A673 (cell line): ENCODE data around the gene KIFC3. TPM values are rescaled to one million over a fixed set of nuclear protein-coding genes. Genes with fewer than 3 reads are reported as not detected.

ENCODE experiments used
- BruUV-seq: library from RNA; stranded (reverse); fragments of 400-500 nt; replicated peaks from 2 replicates; lab custom pipeline; 2021; lab: Mats Ljungman, UMichigan
- CTCF ChIA-PET: fragments of 300-600 bp; sonication (Branson Sonifier 250); formaldehyde crosslinking; loops from one replicate; lab custom pipeline; 2022; ENCODE audit warnings: antibody characterized with exemption; lab: Charles Lee
- POLR2A ChIA-PET: fragments of 300-600 bp; sonication (Branson Sonifier 250); formaldehyde crosslinking; loops from one replicate; lab custom pipeline; 2022; ENCODE audit warnings: antibody characterized with exemption; ENCODE audit not compliant: low non-redundant PET; lab: Charles Lee
- DNase-seq: peaks from one replicate; pipeline ENCODE4 v3.0.0-alpha.2; 2015; ENCODE audit warnings: low spot score
- H3K27ac ChIP-seq: fragments of 200-600 bp; sonication (generic); 2 replicates; pipeline ENCODE4 v1.5.1; 2016; ENCODE audit warnings: mixed run types, low read depth, mild to moderate bottlenecking, mixed read lengths, antibody characterized with exemption, low read length; ENCODE audit not compliant: poor library complexity, severe bottlenecking
- H3K27me3 ChIP-seq: fragments of 200-600 bp; sonication (generic); replicated peaks from 2 replicates; pipeline ENCODE4 v1.6.1; 2017; ENCODE audit warnings: mixed run types, low read depth, mild to moderate bottlenecking, mixed read lengths, antibody characterized with exemption, low read length; ENCODE audit not compliant: insufficient read depth, poor library complexity
- H3K36me3 ChIP-seq: fragments of 200-600 bp; sonication (generic); 2 replicates; pipeline ENCODE4 v1.6.1; 2016; ENCODE audit warnings: mixed run types, mild to moderate bottlenecking, mixed read lengths, antibody characterized with exemption, low read length; ENCODE audit not compliant: insufficient read depth, poor library complexity, severe bottlenecking
- H3K4me1 ChIP-seq: fragments of 200-600 bp; sonication (generic); 2 replicates; pipeline ENCODE4 v1.6.1; 2017; ENCODE audit warnings: mixed run types, mild to moderate bottlenecking, mixed read lengths, antibody characterized with exemption, low read length; ENCODE audit not compliant: insufficient read depth, poor library complexity, severe bottlenecking
- H3K4me3 ChIP-seq: fragments of 200-600 bp; sonication (generic); 2 replicates; pipeline ENCODE4 v1.5.1; 2016; ENCODE audit warnings: low read depth, mixed run types, mild to moderate bottlenecking, mixed read lengths, low read length; ENCODE audit not compliant: poor library complexity, severe bottlenecking
- H3K9me3 ChIP-seq: fragments of 200-600 bp; sonication (generic); 2 replicates; pipeline ENCODE4 v1.6.1; 2016; ENCODE audit warnings: mixed run types, low read depth, mild to moderate bottlenecking, mixed read lengths, antibody characterized with exemption, low read length; ENCODE audit not compliant: poor library complexity, severe bottlenecking
- CTCF ChIP-seq: fragments of 300-800, 200-600 bp; sonication (generic); conservative IDR thresholded peaks from 2 replicates; pipeline ENCODE4 v1.5.1; 2017; ENCODE audit warnings: low read depth, mild to moderate bottlenecking, antibody characterized with exemption, low read length, moderate library complexity, mixed read lengths
- EZH2 ChIP-seq: fragments of 200-600 bp; sonication (generic); IDR thresholded peaks from 2 replicates; pipeline ENCODE4 v1.6.1; 2017; ENCODE audit warnings: borderline replicate concordance, low read depth, mild to moderate bottlenecking, mixed read lengths, antibody characterized with exemption, low read length; ENCODE audit not compliant: poor library complexity, severe bottlenecking
- intact Hi-C: fragments of 100-400 bp; cut with micrococcal nuclease; formaldehyde crosslinking; loops from one replicate; pipeline ENCODE4 v1.10.0; 2022; ENCODE audit not compliant: unreplicated experiment
- total RNA-seq: library from RNA; stranded (reverse); gene quantifications from 2 replicates; pipeline ENCODE4 v1.2.3, GENCODE V29; 2021

The KIFC3 gene
- total RNA-seq, 1 experiment from 2014 or later = 198 TPM

- TF ChIP-seq EZH2 = no peak
- TF ChIP-seq CTCF = no peak
- no peak overlapping the region for H3K4me3 ChIP-seq
- H3K4me1 ChIP-seq = no peaks in the 10 kb centered on the region
- POLR2A ChIA-PET = no interaction called here
- no peaks in the 10 kb centered on the region for H3K27me3 ChIP-seq
- no peak overlapping the region for H3K27ac ChIP-seq
- CTCF ChIA-PET = no interaction called here
- peaks cover 73% of the 10 kb centered on the region for H3K36me3 ChIP-seq
- no peak for DNase-seq
- H3K9me3 ChIP-seq = no peaks in the 10 kb centered on the region
- BruUV-seq = no TSS peak
- intact Hi-C loops = no loop called here
Observed at GRCh38 chr16:57778658-57779057, 23.6 kb downstream of the KIFC3 start.

GRCh38 chr16:57775661-57776469 lies 26.4 kb downstream of the KIFC3 start:
- H3K9me3 ChIP-seq = no peaks in the 10 kb centered on the region
- H3K4me3 ChIP-seq = no peak overlapping the region
- H3K36me3 ChIP-seq = peaks cover 77% of the 10 kb centered on the region
- no peak for DNase-seq
- ChIA-PET POLR2A (no interaction called here), CTCF (interaction anchor here (1.2 kb wide), 1 partner anchor 20 kb away, joined by 3 read pairs; no protein-coding TSS in a partner anchor)
- H3K27ac ChIP-seq = peak overlapping the region; percentile 40
- intact Hi-C loops = no loop called here
- no peak for TF ChIP-seq CTCF
- TF ChIP-seq EZH2 = no peak
- H3K27me3 ChIP-seq = no peaks in the 10 kb centered on the region
- BruUV-seq = no TSS peak
- no peaks in the 10 kb centered on the region for H3K4me1 ChIP-seq

- TF ChIP-seq EZH2 = no peak
- no peak for TF ChIP-seq CTCF
- DNase-seq = no peak
- Histone ChIP-seq H3K4me3 (no peak overlapping the region), H3K36me3 (peaks cover 87% of the 10 kb centered on the region), H3K9me3 (no peaks in the 10 kb centered on the region), H3K27me3 (no peaks in the 10 kb centered on the region), H3K4me1 (no peaks in the 10 kb centered on the region), H3K27ac (peak overlapping the region; percentile 23)
- intact Hi-C loops = no loop called here
- CTCF ChIA-PET = no interaction called here
- BruUV-seq = no TSS peak
- POLR2A ChIA-PET = no interaction called here
Observed at GRCh38 chr16:57774705-57775285, 27.5 kb downstream of the KIFC3 start.
